SU-DHL-6 (cell line): ENCODE measurements around the gene ZDHHC8.

Source experiments
- H2AFZ ChIP-seq: fragments of 200-600 bp; sonication (generic); 2 replicates; pipeline ENCODE4 v1.6.1; 2014; ENCODE audit warnings: low read depth, mild to moderate bottlenecking, moderate library complexity, mixed read lengths, antibody characterized with exemption, low read length; ENCODE audit not compliant: severe bottlenecking
- H3F3A ChIP-seq: fragments of 200-600 bp; shearing (Covaris generic); 2 replicates; pipeline ENCODE4 v1.6.0; 2016; ENCODE audit warnings: antibody characterized with exemption, mild to moderate bottlenecking; ENCODE audit not compliant: insufficient read depth
- H3K27ac ChIP-seq: fragments of 200-600 bp; sonication (generic); 2 replicates; pipeline ENCODE4 v1.5.1; 2016; ENCODE audit warnings: low read depth, mild to moderate bottlenecking, low read length, moderate library complexity, mixed read lengths
- H3K27me3 ChIP-seq: fragments of 200-600 bp; sonication (generic), shearing (Covaris generic); 2 replicates; pipeline ENCODE4 v1.6.0; 2014; ENCODE audit warnings: mild to moderate bottlenecking, low read length
- H3K36me3 ChIP-seq: fragments of 200-600 bp; sonication (generic); 2 replicates; pipeline ENCODE4 v1.6.1; 2014; ENCODE audit warnings: mild to moderate bottlenecking, low read length, mixed read lengths
- H3K4me2 ChIP-seq: fragments of 300-600, 200-600 bp; shearing (Covaris generic), sonication (generic); 2 replicates; pipeline ENCODE4 v1.6.0; 2014; ENCODE audit warnings: low read length, low read depth, mild to moderate bottlenecking; ENCODE audit not compliant: poor library complexity, severe bottlenecking
- H3K4me3 ChIP-seq: fragments of 200-600 bp; sonication (generic); 2 replicates; pipeline ENCODE4 v1.5.1; 2014; ENCODE audit warnings: antibody characterized with exemption, low read length, mild to moderate bottlenecking, mixed read lengths; ENCODE audit not compliant: insufficient read depth, poor library complexity, severe bottlenecking
- H3K79me2 ChIP-seq: fragments of 200-600 bp; sonication (generic); 2 replicates; pipeline ENCODE4 v1.6.1; 2014; ENCODE audit warnings: mild to moderate bottlenecking, low read length, moderate library complexity; ENCODE audit not compliant: insufficient read depth
- H3K9ac ChIP-seq: fragments of 200-600 bp; sonication (generic); 2 replicates; pipeline ENCODE4 v1.7.0; 2014; ENCODE audit warnings: mild to moderate bottlenecking, low read length
- H3K9me2 ChIP-seq: fragments of 200-600 bp; sonication (generic); replicated peaks from 2 replicates; pipeline ENCODE4 v1.6.1; 2014; ENCODE audit warnings: low read length; ENCODE audit not compliant: insufficient read depth
- H3K9me3 ChIP-seq: fragments of 200-600 bp; sonication (generic); 2 replicates; pipeline ENCODE4 v1.6.1; 2014; ENCODE audit warnings: low read length, mixed read lengths; ENCODE audit not compliant: insufficient read depth
- H4K20me1 ChIP-seq: fragments of 200-600 bp; sonication (generic); 2 replicates; pipeline ENCODE4 v1.6.1; 2014; ENCODE audit warnings: low read depth, mild to moderate bottlenecking, antibody characterized with exemption, low read length, moderate library complexity, mixed read lengths
- EZH2phosphoT487 ChIP-seq: fragments of 200-600 bp; sonication (generic), shearing (Covaris generic); conservative IDR thresholded peaks from 2 replicates; pipeline ENCODE4 v1.6.1; 2018; ENCODE audit warnings: mild to moderate bottlenecking, antibody characterized with exemption, low read length, moderate library complexity, mixed read lengths
- TF ChIP-seq, protein P1 (sequence below): fragments of 200-600 bp; sonication (generic); IDR thresholded peaks from one replicate; pipeline ENCODE4 v1.5.1; 2017; ENCODE audit warnings: antibody characterized with exemption, mild to moderate bottlenecking, low read length, moderate library complexity; ENCODE audit not compliant: insufficient read depth, poor library complexity, severe bottlenecking

The ZDHHC8 gene

GRCh38 chr22:20196094-20196842 lies 64.7 kb downstream of the ZDHHC8 start:
- H2AFZ ChIP-seq: no peak overlapping the region
- no peak overlapping the region for H3K4me3 ChIP-seq
- no peaks in the 10 kb centered on the region for H3K9me3 ChIP-seq
- H3K36me3 ChIP-seq: no peaks in the 10 kb centered on the region
- H3K27ac ChIP-seq: no peak overlapping the region
- TF ChIP-seq, protein P1, sequence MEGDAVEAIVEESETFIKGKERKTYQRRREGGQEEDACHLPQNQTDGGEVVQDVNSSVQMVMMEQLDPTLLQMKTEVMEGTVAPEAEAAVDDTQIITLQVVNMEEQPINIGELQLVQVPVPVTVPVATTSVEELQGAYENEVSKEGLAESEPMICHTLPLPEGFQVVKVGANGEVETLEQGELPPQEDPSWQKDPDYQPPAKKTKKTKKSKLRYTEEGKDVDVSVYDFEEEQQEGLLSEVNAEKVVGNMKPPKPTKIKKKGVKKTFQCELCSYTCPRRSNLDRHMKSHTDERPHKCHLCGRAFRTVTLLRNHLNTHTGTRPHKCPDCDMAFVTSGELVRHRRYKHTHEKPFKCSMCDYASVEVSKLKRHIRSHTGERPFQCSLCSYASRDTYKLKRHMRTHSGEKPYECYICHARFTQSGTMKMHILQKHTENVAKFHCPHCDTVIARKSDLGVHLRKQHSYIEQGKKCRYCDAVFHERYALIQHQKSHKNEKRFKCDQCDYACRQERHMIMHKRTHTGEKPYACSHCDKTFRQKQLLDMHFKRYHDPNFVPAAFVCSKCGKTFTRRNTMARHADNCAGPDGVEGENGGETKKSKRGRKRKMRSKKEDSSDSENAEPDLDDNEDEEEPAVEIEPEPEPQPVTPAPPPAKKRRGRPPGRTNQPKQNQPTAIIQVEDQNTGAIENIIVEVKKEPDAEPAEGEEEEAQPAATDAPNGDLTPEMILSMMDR: no peak
- no peak for TF ChIP-seq EZH2phosphoT487
- no peaks in the 10 kb centered on the region for H3K9me2 ChIP-seq
- no peaks in the 10 kb centered on the region for H4K20me1 ChIP-seq
- H3F3A ChIP-seq: no peaks in the 10 kb centered on the region
- H3K9ac ChIP-seq: no peak overlapping the region
- H3K79me2 ChIP-seq: no peaks in the 10 kb centered on the region
- no peaks in the 10 kb centered on the region for H3K27me3 ChIP-seq
- no peak overlapping the region for H3K4me2 ChIP-seq
